ENCODE results near the gene RHOT2. TPM values are rescaled to one million over a fixed set of nuclear protein-coding genes. Genes with fewer than 3 reads are reported as not detected.

The RHOT2 gene
- total and polyA plus RNA-seq, 2 of the 8 experiments (the other 6 are each of a cell fraction or from before 2014, with no cell fraction given), result 149 to 194 TPM

GRCh38 chr16:708959-709358 lies 41.0 kb downstream of the RHOT2 start (continued):
- TF ChIP-seq SUZ12 (IDR thresholded peaks at IDR 0.05; ENCODE audit: low read length), result no peak
- no peak for TF ChIP-seq SIRT6 (IDR thresholded peaks at IDR 0.05; ENCODE audit: low read length)
- TF ChIP-seq RAD21 (IDR thresholded peaks at IDR 0.05 in 1 of 2, conservative IDR thresholded peaks at IDR 0.05 in 1 of 2; ENCODE audit: low read depth in 2 of 2, low read length in 2 of 2), result no peak

All from H1 (cell line).